Naive thymus-derived CD4-positive, alpha-beta T cell (primary cell): ENCODE data around the gene ZNF74. TPM values are rescaled to one million over a fixed set of nuclear protein-coding genes. Genes with fewer than 3 reads are reported as not detected.
"Not testable (repeated sequence)": the region's sequence is repeated elsewhere in the genome, so short reads cannot be mapped to it uniquely, and the experiment has no call there.

ENCODE experiments used
- ATAC-seq: fragments of 150-1000 bp; cut with Tn5 transposase; 2 replicates; pipeline ENCODE4 v1.10.0; 2021; ENCODE audit warnings: mild to moderate bottlenecking, moderate library complexity
- CTCF ChIA-PET: fragments of 350-600 bp; sonication (Branson Sonifier 250); formaldehyde crosslinking; loops from one replicate; lab custom pipeline; 2021; ENCODE audit warnings: antibody characterized with exemption; lab: Charles Lee
- POLR2A ChIA-PET: fragments of 350-600 bp; sonication (Branson Sonifier 250); formaldehyde crosslinking; loops from one replicate; lab custom pipeline; 2021; ENCODE audit warnings: antibody characterized with exemption, inconsistent platforms; lab: Charles Lee
- DNase-seq, 9 donors: peaks; one replicate each; pipeline versions ENCODE4 v3.0.0 to v3.0.0-alpha.2; 2020 to 2022; ENCODE audit warnings: mixed read lengths in 1 of 9
- H3K27ac ChIP-seq: one replicate; pipeline ENCODE4 v1.7.0; 2013; ENCODE audit warnings: mild to moderate bottlenecking, low read depth, low read length, moderate library complexity
- H3K27me3 ChIP-seq, 2 donors: one replicate each; pipeline ENCODE4 v1.7.0; 2013; ENCODE audit warnings: low read length in 2 of 2, mild to moderate bottlenecking in 2 of 2, moderate library complexity in 2 of 2; ENCODE audit not compliant: control insufficient read depth in 2 of 2, insufficient read depth in 2 of 2
- H3K36me3 ChIP-seq, 3 experiments: 1 replicate in 2 of 3; 2 replicates in 1 of 3; pipeline ENCODE4 v1.7.0; 2013; ENCODE audit warnings: low read length in 3 of 3, mild to moderate bottlenecking in 3 of 3, moderate library complexity in 1 of 3; ENCODE audit not compliant: insufficient read depth in 3 of 3, control insufficient read depth in 2 of 3
- H3K4me1 ChIP-seq, 2 donors: one replicate each; pipeline ENCODE4 v1.7.0; 2013; ENCODE audit warnings: low read length in 2 of 2, mild to moderate bottlenecking in 2 of 2, moderate library complexity in 1 of 2; ENCODE audit not compliant: control insufficient read depth in 2 of 2, insufficient read depth in 2 of 2
- H3K4me3 ChIP-seq: 2 replicates; pipeline ENCODE4 v1.7.0; 2013; ENCODE audit warnings: mild to moderate bottlenecking, low read length
- H3K9me3 ChIP-seq, 3 experiments: 1 replicate in 2 of 3; 2 replicates in 1 of 3; pipeline ENCODE4 v1.7.0; 2013; ENCODE audit warnings: low read length in 3 of 3; ENCODE audit not compliant: control insufficient read depth in 2 of 3
- H3K27ac Mint-ChIP-seq, 9 donors: one replicate each; pipeline ENCODE4 v1.8.0; 2020 to 2022; ENCODE audit warnings: mixed read lengths in 9 of 9, mild to moderate bottlenecking in 8 of 9, moderate library complexity in 5 of 9, inconsistent platforms in 2 of 9
- H3K27me3 Mint-ChIP-seq, 5 donors: one replicate each; pipeline ENCODE4 v1.8.0; 2021 to 2022; ENCODE audit warnings: mixed read lengths in 5 of 5, mild to moderate bottlenecking in 1 of 5
- H3K36me3 Mint-ChIP-seq, 5 donors: one replicate each; pipeline ENCODE4 v1.8.0; 2020 to 2022; ENCODE audit warnings: mixed read lengths in 5 of 5, mild to moderate bottlenecking in 3 of 5, inconsistent platforms in 1 of 5
- H3K4me1 Mint-ChIP-seq, 7 donors: one replicate each; pipeline ENCODE4 v1.8.0; 2020 to 2022; ENCODE audit warnings: mixed read lengths in 7 of 7, mild to moderate bottlenecking in 3 of 7, inconsistent platforms in 1 of 7
- H3K4me3 Mint-ChIP-seq, 10 donors: one replicate each; pipeline ENCODE4 v1.8.0; 2020 to 2022; ENCODE audit warnings: mild to moderate bottlenecking in 10 of 10, mixed read lengths in 10 of 10, moderate library complexity in 6 of 10, inconsistent platforms in 2 of 10
- H3K9me3 Mint-ChIP-seq, 11 donors: one replicate each; pipeline ENCODE4 v1.8.0; 2020 to 2022; ENCODE audit warnings: mixed read lengths in 11 of 11, mild to moderate bottlenecking in 4 of 11, inconsistent platforms in 1 of 11, moderate library complexity in 1 of 11
- intact Hi-C, 2 donors: fragments of 100-400 bp; cut with micrococcal nuclease; formaldehyde crosslinking; loops; one replicate each; pipeline ENCODE4 v1.15.1; 2023
- polyA plus RNA-seq, 2 donors: library from polyadenylated mRNA; unstranded; fragments of 300-500 nt; fragmentation: Illumina TruSeq; gene quantifications; one replicate each; pipeline ENCODE4 v1.2.3, GENCODE V29; 2021
- total RNA-seq, 6 experiments: library from RNA in 5 of 6; stranded (reverse) in 5 of 6; gene quantifications; 1 replicate in 5 of 6; 2 replicates in 1 of 6; pipeline ENCODE4 v1.2.3 and lab custom pipeline; 2021 to 2026

The ZNF74 gene
- total and polyA plus RNA-seq, 7 experiments from 2014 or later: 5.3 to 18.2 (median 12.9) TPM

- H3K9me3 Mint-ChIP-seq, CTCF ChIA-PET, ATAC-seq, intact Hi-C loops, DNase-seq, H3K4me3 ChIP-seq, H3K27me3 Mint-ChIP-seq, H3K27ac ChIP-seq, H3K36me3 Mint-ChIP-seq, H3K27ac Mint-ChIP-seq, POLR2A ChIA-PET, H3K27me3 ChIP-seq, H3K4me1 ChIP-seq, H3K4me1 Mint-ChIP-seq, H3K9me3 ChIP-seq, H3K36me3 ChIP-seq, H3K4me3 Mint-ChIP-seq: not testable (repeated sequence)
Measured at GRCh38 chr22:20357967-20358366, 36.0 kb upstream of the ZNF74 start.

DNA sequence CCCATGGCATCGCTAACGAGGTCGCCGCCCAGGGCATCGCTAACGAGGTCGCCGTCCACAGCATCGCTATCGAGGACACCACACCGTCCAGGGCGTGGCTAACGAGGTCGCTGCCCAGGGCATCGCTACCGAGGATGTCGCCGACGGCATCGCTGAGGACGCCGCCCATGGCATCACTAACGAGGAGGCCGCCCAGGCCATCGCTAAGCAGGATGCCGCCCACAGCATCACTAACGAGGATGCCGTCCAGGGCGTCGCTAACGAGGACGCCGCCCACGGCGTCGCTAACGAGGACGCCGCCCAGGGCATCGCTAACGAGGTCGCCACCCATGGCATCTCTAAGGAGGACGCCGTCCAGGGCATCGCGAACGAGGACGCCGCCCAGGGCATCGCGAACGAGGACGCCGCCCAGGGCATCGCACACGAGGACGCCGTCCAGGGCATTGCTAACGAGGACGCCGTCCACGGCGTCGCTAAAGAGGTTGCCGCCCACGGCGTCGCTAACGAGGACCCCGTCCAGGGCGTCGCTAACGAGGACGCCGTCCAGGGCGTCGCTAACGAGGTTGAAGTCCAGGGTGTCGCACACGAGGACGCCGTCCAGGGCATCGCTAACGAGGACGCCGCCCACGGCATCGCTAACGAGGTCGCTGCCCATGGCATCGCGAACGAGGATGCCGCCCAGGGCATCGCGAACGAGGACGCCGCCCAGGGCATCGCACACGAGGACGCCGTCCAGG lies 35.3 kb upstream of the ZNF74 start:
- H3K9me3 ChIP-seq, H3K36me3 Mint-ChIP-seq, H3K4me3 ChIP-seq, H3K27ac ChIP-seq, H3K27me3 Mint-ChIP-seq, H3K4me3 Mint-ChIP-seq, ATAC-seq, H3K9me3 Mint-ChIP-seq, POLR2A ChIA-PET, H3K27me3 ChIP-seq, H3K4me1 ChIP-seq, H3K36me3 ChIP-seq, CTCF ChIA-PET, H3K4me1 Mint-ChIP-seq, DNase-seq, H3K27ac Mint-ChIP-seq, intact Hi-C loops: not testable (repeated sequence)

DNA sequence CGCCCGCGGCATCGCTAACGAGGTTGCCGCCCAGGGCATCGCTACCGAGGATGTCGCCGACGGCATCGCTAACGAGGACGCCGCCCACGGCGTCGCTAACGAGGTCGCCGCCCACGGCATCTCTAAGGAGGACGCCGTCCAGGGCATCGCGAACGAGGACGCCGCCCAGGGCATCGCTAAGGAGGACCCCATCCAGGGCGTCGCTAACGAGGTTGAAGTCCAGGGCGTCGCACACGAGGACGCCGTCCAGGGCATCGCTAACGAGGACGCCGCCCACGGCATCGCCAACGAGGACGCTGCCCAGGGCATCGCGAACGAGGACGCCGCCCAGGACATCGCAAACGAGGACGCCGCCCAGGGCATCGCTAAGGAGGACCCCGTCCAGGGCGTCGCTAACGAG lies 33.7 kb upstream of the ZNF74 start:
- CTCF ChIA-PET, H3K27ac ChIP-seq, POLR2A ChIA-PET, H3K4me3 ChIP-seq, H3K9me3 Mint-ChIP-seq, ATAC-seq, DNase-seq, H3K36me3 ChIP-seq, H3K36me3 Mint-ChIP-seq, H3K27me3 Mint-ChIP-seq, H3K4me1 ChIP-seq, H3K27me3 ChIP-seq, H3K9me3 ChIP-seq, H3K4me3 Mint-ChIP-seq, intact Hi-C loops, H3K27ac Mint-ChIP-seq: not testable (repeated sequence)
- peaks cover 3 to 23% (median 18%) of the 10 kb centered on the region in 7 donors for H3K4me1 Mint-ChIP-seq

GRCh38 chr22:20360866-20361751 lies 32.8 kb upstream of the ZNF74 start:
- H3K27ac Mint-ChIP-seq, H3K4me3 ChIP-seq, H3K4me3 Mint-ChIP-seq, H3K36me3 Mint-ChIP-seq, H3K9me3 Mint-ChIP-seq, H3K4me1 ChIP-seq, H3K27ac ChIP-seq, intact Hi-C loops, H3K27me3 Mint-ChIP-seq, DNase-seq, ATAC-seq, H3K9me3 ChIP-seq, POLR2A ChIA-PET, H3K27me3 ChIP-seq, H3K36me3 ChIP-seq, CTCF ChIA-PET: not testable (repeated sequence)
- peaks cover 5 to 25% (median 21%) of the 10 kb centered on the region in 7 donors for H3K4me1 Mint-ChIP-seq

- intact Hi-C loops, CTCF ChIA-PET, H3K9me3 ChIP-seq, H3K36me3 Mint-ChIP-seq, H3K36me3 ChIP-seq, H3K27ac ChIP-seq, DNase-seq, H3K4me1 ChIP-seq, POLR2A ChIA-PET, H3K27me3 ChIP-seq, H3K4me3 ChIP-seq, ATAC-seq, H3K27me3 Mint-ChIP-seq, H3K9me3 Mint-ChIP-seq: not testable (repeated sequence)
- Mint-ChIP-seq H3K27ac (peak overlapping the region in 1 of 9 donors; percentile 51), H3K4me1 (peaks cover 5 to 25% (median 21%) of the 10 kb centered on the region in 7 donors), H3K4me3 (peak overlapping the region in 1 of 10 donors; percentile 13)
Measured at GRCh38 chr22:20361752-20362229, 32.2 kb upstream of the ZNF74 start.

GRCh38 chr22:20362403-20362802 lies 31.5 kb upstream of the ZNF74 start:
- H3K27me3 Mint-ChIP-seq, H3K4me3 Mint-ChIP-seq, H3K9me3 ChIP-seq, H3K27me3 ChIP-seq, ATAC-seq, CTCF ChIA-PET, intact Hi-C loops, H3K27ac ChIP-seq, H3K36me3 ChIP-seq, H3K4me1 ChIP-seq, H3K36me3 Mint-ChIP-seq, H3K4me3 ChIP-seq, POLR2A ChIA-PET, DNase-seq, H3K9me3 Mint-ChIP-seq: not testable (repeated sequence)
- H3K27ac Mint-ChIP-seq: peak overlapping the region in 1 of 9 donors; percentile 17
- H3K4me1 Mint-ChIP-seq: peaks cover 5 to 25% (median 21%) of the 10 kb centered on the region in 7 donors
